T-helper 1 cell (primary cell): Measurements from ENCODE around the gene LCMT1.
"Not testable (repeated sequence)": the region's sequence is repeated elsewhere in the genome, so short reads cannot be mapped to it uniquely, and the experiment has no call there.

Experiments used
- DNase-seq, 5 donors: peaks; one replicate each; pipeline ENCODE4 v3.0.0-alpha.2; 2012 to 2020

Gene LCMT1

GRCh38 chr16:25148568-25149215 is 37.1 kb downstream of the LCMT1 start:
- DNase-seq, result no peak

GRCh38 chr16:25151996-25152395 is 40.5 kb downstream of the LCMT1 start:
- no peak for DNase-seq

- DNase-seq, result no peak
Measured at GRCh38 chr16:25155553-25156460, 44.3 kb downstream of the LCMT1 start.

GRCh38 chr16:25157271-25157875 is 45.8 kb downstream of the LCMT1 start:
- no peak for DNase-seq

- DNase-seq, result no peak
Measured at GRCh38 chr16:25158401-25158800, 46.9 kb downstream of the LCMT1 start.

GRCh38 chr16:25161753-25162367 is 50.3 kb downstream of the LCMT1 start:
- DNase-seq, result no peak

GRCh38 chr16:25163683-25164082 is 52.1 kb downstream of the LCMT1 start:
- no peak for DNase-seq

- DNase-seq, result no peak
Measured at GRCh38 chr16:25165284-25165683, 53.7 kb downstream of the LCMT1 start.

GRCh38 chr16:25167920-25168319 is 56.4 kb downstream of the LCMT1 start:
- DNase-seq, result not testable (repeated sequence)

- DNase-seq, result no peak
Measured at GRCh38 chr16:25171390-25171789, 59.8 kb downstream of the LCMT1 start.

GRCh38 chr16:25172831-25173230 is 61.3 kb downstream of the LCMT1 start:
- DNase-seq, result no peak

- no peak for DNase-seq
Measured at GRCh38 chr16:25174285-25174684, 62.7 kb downstream of the LCMT1 start.

GRCh38 chr16:25176136-25176535 is 64.6 kb downstream of the LCMT1 start:
- no peak for DNase-seq

- DNase-seq, result no peak
Measured at GRCh38 chr16:25177512-25177830, 65.9 kb downstream of the LCMT1 start.

- no peak for DNase-seq
Measured at GRCh38 chr16:25177831-25178688, 66.5 kb downstream of the LCMT1 start.

- peak in 1 of 5 donors; percentile 12 for DNase-seq
Measured at GRCh38 chr16:25181236-25181635, 69.7 kb downstream of the LCMT1 start.

- no peak for DNase-seq
Measured at GRCh38 chr16:25184771-25185170, 73.2 kb downstream of the LCMT1 start.

GRCh38 chr16:25187491-25187795 is 75.9 kb downstream of the LCMT1 start:
- no peak for DNase-seq

- DNase-seq, result no peak
Measured at GRCh38 chr16:25189305-25189704, 77.8 kb downstream of the LCMT1 start.

GRCh38 chr16:25192096-25192495 is 80.6 kb downstream of the LCMT1 start:
- DNase-seq, result no peak

GRCh38 chr16:25194273-25194878 is 82.8 kb downstream of the LCMT1 start:
- no peak for DNase-seq

GRCh38 chr16:25198021-25198420 is 86.5 kb downstream of the LCMT1 start:
- no peak for DNase-seq
